ENCODE results near the gene RPTOR.

RPTOR gene

GRCh38 chr17:80845863-80846671 is 301.4 kb downstream of the RPTOR start:
- H3K4me3 ChIP-seq (ENCODE audit: low read depth, low read length, poor library complexity, severe bottlenecking) = no peak overlapping the region
- TF ChIP-seq EZH2 (IDR thresholded peaks at IDR 0.05; ENCODE audit: borderline replicate concordance, low read length) = no peak
- peak; percentile 55 for TF ChIP-seq CTCF (IDR thresholded peaks at IDR 0.05; ENCODE audit: low read length)

GRCh38 chr17:80846932-80847331 is 302.3 kb downstream of the RPTOR start:
- H3K9me3 ChIP-seq (ENCODE audit: low read length) = no peaks in the 10 kb centered on the region
- no peaks in the 10 kb centered on the region for H3K27me3 ChIP-seq (ENCODE audit: insufficient read depth, low read length)
- peak overlapping the region; percentile 82 for H3K27ac ChIP-seq (ENCODE audit: low read depth, low read length, poor library complexity, severe bottlenecking)
- H3K36me3 ChIP-seq (ENCODE audit: insufficient read depth, low read length) = peaks cover 89% of the 10 kb centered on the region
- H3K4me1 ChIP-seq (ENCODE audit: insufficient read depth, low read length, severe bottlenecking) = peaks cover 43% of the 10 kb centered on the region
- TF ChIP-seq CTCF (IDR thresholded peaks at IDR 0.05; ENCODE audit: low read length) (no peak), EZH2 (IDR thresholded peaks at IDR 0.05; ENCODE audit: borderline replicate concordance, low read length) (no peak)
- H3K4me3 ChIP-seq (ENCODE audit: low read depth, low read length, poor library complexity, severe bottlenecking) = no peak overlapping the region
- H4K20me1 ChIP-seq (ENCODE audit: insufficient read depth, low read length) = no peaks in the 10 kb centered on the region
- no peak overlapping the region for H3K9ac ChIP-seq (ENCODE audit: low read length)
- H3K4me2 ChIP-seq (ENCODE audit: low read length) = no peak overlapping the region
- no peaks in the 10 kb centered on the region for H3K79me2 ChIP-seq (ENCODE audit: insufficient read depth, low read length)
- H3K9me2 ChIP-seq (ENCODE audit: low read depth, low read length) = no peaks in the 10 kb centered on the region
- H2AFZ ChIP-seq (ENCODE audit: low read length) = no peak overlapping the region
- no peaks in the 10 kb centered on the region for H3F3A ChIP-seq (ENCODE audit: insufficient read depth, low read length)

More at GRCh38 chr17:80845863-80846671, 301.4 kb downstream of the RPTOR start:
- Histone ChIP-seq H3K4me2 (ENCODE audit: low read length) (peak overlapping the region; percentile 61; the same call in 1 of the 2 replicates), H3K36me3 (ENCODE audit: insufficient read depth, low read length) (peaks cover 81% of the 10 kb centered on the region), H3K9me3 (ENCODE audit: low read length) (no peaks in the 10 kb centered on the region), H3K9ac (ENCODE audit: low read length) (peak overlapping the region; percentile 70; the same call in 1 of the 2 replicates), H3K4me1 (ENCODE audit: insufficient read depth, low read length, severe bottlenecking) (peaks cover 45% of the 10 kb centered on the region), H4K20me1 (ENCODE audit: insufficient read depth, low read length) (no peaks in the 10 kb centered on the region), H3K79me2 (ENCODE audit: insufficient read depth, low read length) (no peaks in the 10 kb centered on the region), H3F3A (ENCODE audit: insufficient read depth, low read length) (no peaks in the 10 kb centered on the region), H3K27me3 (ENCODE audit: insufficient read depth, low read length) (no peaks in the 10 kb centered on the region), H3K27ac (ENCODE audit: low read depth, low read length, poor library complexity, severe bottlenecking) (peak overlapping the region; percentile 82), H2AFZ (ENCODE audit: low read length) (no peak overlapping the region), H3K9me2 (ENCODE audit: low read depth, low read length) (no peaks in the 10 kb centered on the region)

- Histone ChIP-seq H3K9me2 (ENCODE audit: low read depth, low read length) (no peaks in the 10 kb centered on the region), H3K27ac (ENCODE audit: low read depth, low read length, poor library complexity, severe bottlenecking) (no peak overlapping the region), H3F3A (ENCODE audit: insufficient read depth, low read length) (no peaks in the 10 kb centered on the region), H3K9me3 (ENCODE audit: low read length) (no peaks in the 10 kb centered on the region), H3K4me3 (ENCODE audit: low read depth, low read length, poor library complexity, severe bottlenecking) (no peak overlapping the region), H2AFZ (ENCODE audit: low read length) (no peak overlapping the region), H4K20me1 (ENCODE audit: insufficient read depth, low read length) (no peaks in the 10 kb centered on the region), H3K9ac (ENCODE audit: low read length) (no peak overlapping the region), H3K36me3 (ENCODE audit: insufficient read depth, low read length) (peaks cover 91% of the 10 kb centered on the region), H3K27me3 (ENCODE audit: insufficient read depth, low read length) (no peaks in the 10 kb centered on the region), H3K4me2 (ENCODE audit: low read length) (no peak overlapping the region), H3K4me1 (ENCODE audit: insufficient read depth, low read length, severe bottlenecking) (peaks cover 36% of the 10 kb centered on the region), H3K79me2 (ENCODE audit: insufficient read depth, low read length) (no peaks in the 10 kb centered on the region)
- no peak for TF ChIP-seq EZH2 (IDR thresholded peaks at IDR 0.05; ENCODE audit: borderline replicate concordance, low read length)
- no peak for TF ChIP-seq CTCF (IDR thresholded peaks at IDR 0.05; ENCODE audit: low read length)
These were observed 303.0 kb downstream of the RPTOR start for GRCh38 chr17:80847496-80848230.

Data from OCI-LY1 (cell line).